BJ (cell line): ENCODE results near the gene MGMT. TPM values are rescaled to one million over a fixed set of nuclear protein-coding genes. Genes with fewer than 3 reads are reported as not detected.

ENCODE experiments used
- CTCF ChIA-PET: fragments of 350-600 bp; formaldehyde crosslinking; extraction: SDS; loops from one replicate; lab custom pipeline; 2021; ENCODE audit warnings: antibody characterized with exemption, inconsistent platforms; lab: Yijun Ruan, JAX
- POLR2A ChIA-PET: fragments of 300-600 bp; sonication (Branson Sonifier 250); formaldehyde crosslinking; extraction: SDS; loops from one replicate; lab custom pipeline; 2021; ENCODE audit warnings: antibody characterized with exemption; lab: Charles Lee
- DNase-seq: peaks from one replicate; pipeline ENCODE4 v3.0.0-alpha.2; 2011; ENCODE audit warnings: low read depth
- H3K27me3 ChIP-seq: 2 replicates; pipeline ENCODE4 v1.6.0; 2011; ENCODE audit warnings: low read length; ENCODE audit not compliant: control insufficient read depth, insufficient read depth
- H3K36me3 ChIP-seq: 2 replicates; pipeline ENCODE4 v1.5.1; 2011; ENCODE audit warnings: low read length; ENCODE audit not compliant: control insufficient read depth, insufficient read depth
- H3K4me3 ChIP-seq: 2 replicates; pipeline ENCODE4 v1.5.1; 2011; ENCODE audit warnings: low read depth, mild to moderate bottlenecking, control low read depth, low read length
- polyA plus RNA-seq: library from polyadenylated mRNA; depleted of rRNA; stranded (reverse); fragments of >200 nt; gene quantifications from 2 replicates; pipeline ENCODE4 v1.2.3, GENCODE V29; 2011
- TF ChIP-seq, protein P1 (sequence below): IDR thresholded peaks from 2 replicates; pipeline ENCODE4 v1.5.1; 2011; ENCODE audit warnings: low read depth, mild to moderate bottlenecking, control low read depth, inconsistent platforms, low read length, moderate library complexity; ENCODE audit not compliant: insufficient read depth

Gene MGMT
- polyA plus RNA-seq, 1 experiment, result 21.0 TPM

DNA sequence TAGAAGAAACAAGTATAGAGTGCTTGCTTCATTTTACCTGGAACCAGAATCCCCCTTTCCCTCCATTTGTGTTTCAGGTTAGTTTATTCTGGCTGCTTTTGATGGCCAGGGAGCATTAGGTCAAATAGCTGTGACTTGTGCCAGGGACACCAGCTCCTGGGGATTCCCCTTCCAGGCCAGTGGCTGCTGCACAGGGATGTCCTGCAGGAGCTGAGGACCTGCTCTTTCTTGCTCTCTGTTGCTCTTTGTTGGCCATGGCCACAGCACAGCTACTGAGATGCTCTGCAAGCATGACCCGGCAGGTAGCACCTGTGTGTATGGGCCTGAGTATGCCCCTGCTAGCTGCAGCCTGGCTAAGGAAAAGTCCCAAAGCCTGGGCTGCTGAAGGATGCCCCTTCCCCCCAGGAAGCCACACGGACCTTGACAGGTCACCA lies 288.1 kb downstream of the MGMT start:
- no peak for DNase-seq
- peaks cover 2% of the 10 kb centered on the region; the same call in 1 of the 2 replicates for H3K36me3 ChIP-seq
- CTCF ChIA-PET, result interaction anchor here (0.7 kb wide), 1 partner anchor 16 kb away, joined by 3 read pairs; no protein-coding TSS in a partner anchor
- POLR2A ChIA-PET, result no interaction called here
- no peaks in the 10 kb centered on the region for H3K27me3 ChIP-seq
- no peak overlapping the region for H3K4me3 ChIP-seq
- TF ChIP-seq, protein P1, sequence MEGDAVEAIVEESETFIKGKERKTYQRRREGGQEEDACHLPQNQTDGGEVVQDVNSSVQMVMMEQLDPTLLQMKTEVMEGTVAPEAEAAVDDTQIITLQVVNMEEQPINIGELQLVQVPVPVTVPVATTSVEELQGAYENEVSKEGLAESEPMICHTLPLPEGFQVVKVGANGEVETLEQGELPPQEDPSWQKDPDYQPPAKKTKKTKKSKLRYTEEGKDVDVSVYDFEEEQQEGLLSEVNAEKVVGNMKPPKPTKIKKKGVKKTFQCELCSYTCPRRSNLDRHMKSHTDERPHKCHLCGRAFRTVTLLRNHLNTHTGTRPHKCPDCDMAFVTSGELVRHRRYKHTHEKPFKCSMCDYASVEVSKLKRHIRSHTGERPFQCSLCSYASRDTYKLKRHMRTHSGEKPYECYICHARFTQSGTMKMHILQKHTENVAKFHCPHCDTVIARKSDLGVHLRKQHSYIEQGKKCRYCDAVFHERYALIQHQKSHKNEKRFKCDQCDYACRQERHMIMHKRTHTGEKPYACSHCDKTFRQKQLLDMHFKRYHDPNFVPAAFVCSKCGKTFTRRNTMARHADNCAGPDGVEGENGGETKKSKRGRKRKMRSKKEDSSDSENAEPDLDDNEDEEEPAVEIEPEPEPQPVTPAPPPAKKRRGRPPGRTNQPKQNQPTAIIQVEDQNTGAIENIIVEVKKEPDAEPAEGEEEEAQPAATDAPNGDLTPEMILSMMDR, result no peak

DNA sequence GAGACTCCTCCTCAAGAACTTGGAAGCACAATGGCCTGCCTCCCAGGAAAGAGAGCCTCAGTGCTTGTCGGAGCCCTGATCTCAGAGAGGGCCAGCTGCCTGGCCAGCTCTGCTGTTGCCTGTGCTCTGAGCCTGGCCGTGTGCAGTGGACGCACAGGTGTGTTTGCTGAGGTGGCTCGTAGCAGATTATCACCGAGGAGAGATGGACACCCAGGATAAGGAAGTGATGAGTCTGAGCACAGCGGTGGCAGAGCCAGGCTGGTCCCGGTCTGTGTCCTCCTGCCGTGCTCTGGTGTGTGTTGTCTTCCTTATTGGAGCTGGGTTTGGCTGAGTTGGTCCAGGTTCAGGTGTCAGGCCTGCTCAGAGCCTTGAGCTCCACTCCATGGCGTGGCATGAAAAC lies 288.6 kb downstream of the MGMT start:
- no peaks in the 10 kb centered on the region for H3K27me3 ChIP-seq
- TF ChIP-seq, protein P1, result no peak
- H3K4me3 ChIP-seq, result no peak overlapping the region
- ChIA-PET POLR2A (no interaction called here), CTCF (interaction anchor here (0.7 kb wide), 1 partner anchor 16 kb away, joined by 3 read pairs; no protein-coding TSS in a partner anchor)
- peaks cover 2% of the 10 kb centered on the region; the same call in 1 of the 2 replicates for H3K36me3 ChIP-seq
- DNase-seq, result no peak

DNA sequence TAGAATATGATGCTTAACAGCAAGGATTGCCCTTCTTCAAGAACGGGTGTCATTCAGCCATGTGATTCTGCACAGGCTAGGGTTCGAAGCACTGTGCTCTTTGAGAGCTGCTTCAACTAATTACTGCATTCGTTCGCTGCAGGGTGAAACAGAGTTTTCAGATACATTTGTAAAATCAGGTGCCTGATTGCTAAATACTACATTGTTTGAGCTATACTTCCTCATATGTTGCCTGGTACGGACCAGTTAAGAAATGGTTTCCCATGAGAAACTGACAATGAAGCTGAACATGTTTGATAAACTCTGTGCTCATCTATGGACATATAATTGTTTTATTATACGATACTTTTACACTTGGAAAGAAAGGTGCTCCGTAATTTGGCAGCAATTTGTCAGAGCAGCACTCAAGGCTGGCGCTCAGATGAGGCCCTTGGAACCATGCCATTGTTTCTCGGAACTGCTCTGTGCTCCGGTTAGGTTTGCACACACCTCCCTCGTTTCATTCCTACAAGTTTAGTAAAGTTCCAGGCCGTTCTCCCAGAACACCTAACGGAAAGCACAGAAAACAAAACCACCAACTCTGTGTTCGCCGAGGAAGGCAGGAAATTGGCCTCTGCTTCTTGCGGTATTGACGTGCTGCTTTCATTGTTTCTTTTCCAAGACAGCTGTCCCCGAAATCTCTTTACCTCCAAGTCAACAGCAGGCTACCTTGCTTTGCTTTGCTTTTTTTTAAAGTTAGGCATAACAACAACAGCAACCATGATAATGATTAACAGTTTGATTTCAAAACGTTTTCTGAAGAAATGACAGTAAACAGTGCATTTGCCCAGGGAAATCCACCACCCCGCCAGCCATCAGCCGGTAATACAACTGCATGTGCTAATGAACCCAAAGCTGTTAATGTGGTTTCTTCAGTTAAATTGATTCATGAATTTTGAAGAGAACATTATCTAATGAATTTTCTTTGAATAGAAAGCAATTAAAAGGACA lies 290.2 kb downstream of the MGMT start:
- TF ChIP-seq, protein P1, result no peak
- no peak for DNase-seq
- no peaks in the 10 kb centered on the region for H3K27me3 ChIP-seq
- peaks cover 4% of the 10 kb centered on the region; the same call in 1 of the 2 replicates for H3K36me3 ChIP-seq
- no peak overlapping the region for H3K4me3 ChIP-seq
- POLR2A ChIA-PET, result no interaction called here
- CTCF ChIA-PET, result no interaction called here

DNA sequence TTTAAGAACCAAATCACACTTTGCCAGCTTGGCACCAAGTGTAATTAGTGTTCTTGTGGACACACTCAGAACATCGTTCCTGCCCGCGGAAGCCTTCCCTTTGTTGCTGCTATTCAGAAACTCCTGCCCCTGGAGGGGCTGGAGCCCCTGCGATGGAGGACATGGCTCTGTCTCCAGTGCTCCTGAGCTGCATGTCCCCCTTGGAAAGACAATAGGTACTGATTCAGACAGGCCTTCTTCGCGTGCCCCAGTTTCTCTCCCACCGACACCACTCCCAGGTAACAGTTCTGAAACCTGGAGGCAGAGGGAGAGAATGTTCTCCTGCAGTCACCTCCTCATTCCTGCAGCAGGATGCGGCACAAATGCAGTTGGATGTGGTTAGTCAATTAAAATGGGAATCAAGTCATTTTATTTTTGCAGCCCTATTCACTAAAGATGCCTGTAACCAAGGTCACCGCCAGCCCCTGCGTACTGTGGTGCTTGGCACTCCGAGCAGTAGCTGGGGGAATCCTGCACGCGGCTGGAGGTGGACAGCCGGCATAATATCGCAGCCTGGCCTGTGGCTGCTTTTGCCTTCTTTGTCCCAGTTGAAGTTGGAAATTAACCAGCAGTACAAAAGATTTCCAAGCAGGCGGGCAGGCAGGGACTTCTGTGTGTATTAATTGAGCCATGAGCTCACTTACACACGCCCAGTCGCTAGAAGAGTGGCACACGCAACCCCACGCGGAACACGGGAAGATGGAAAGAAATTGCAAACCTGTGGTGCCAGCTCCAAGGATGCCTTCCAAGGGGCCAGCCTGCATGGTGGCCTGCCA lies 291.4 kb downstream of the MGMT start:
- H3K36me3 ChIP-seq, result peaks cover 4% of the 10 kb centered on the region; the same call in 1 of the 2 replicates
- H3K4me3 ChIP-seq, result no peak overlapping the region
- ChIA-PET CTCF (no interaction called here), POLR2A (no interaction called here)
- DNase-seq, result no peak
- TF ChIP-seq, protein P1, result no peak
- no peaks in the 10 kb centered on the region for H3K27me3 ChIP-seq
